HepG2 (cell line): ENCODE results near the gene RAB8A. TPM values are rescaled to one million over a fixed set of nuclear protein-coding genes. Genes with fewer than 3 reads are reported as not detected.

Source experiments
- ARNT2 ChIP-seq: sonication (generic); formaldehyde crosslinking; IDR thresholded peaks from 2 replicates; pipeline ENCODE4 v1.8.0; 2022; ENCODE audit warnings: mild to moderate bottlenecking, low read depth, missing genetic modification reagents, moderate library complexity
- KDM3A ChIP-seq: IDR thresholded peaks from 2 replicates; pipeline ENCODE4 v1.6.1; 2018; ENCODE audit warnings: low read depth, missing compliant biosample characterization
- MIER3 ChIP-seq: IDR thresholded peaks from 2 replicates; pipeline ENCODE4 v1.6.1; 2016; ENCODE audit warnings: missing compliant biosample characterization, borderline replicate concordance
- MXI1 ChIP-seq: IDR thresholded peaks from 3 replicates; pipeline ENCODE4 v1.6.1; 2012; ENCODE audit warnings: low read depth, low read length, inconsistent platforms, borderline replicate concordance
- PITX1 ChIP-seq: sonication (generic); formaldehyde crosslinking; IDR thresholded peaks from 2 replicates; pipeline ENCODE4 v1.5.1; 2020; ENCODE audit warnings: mild to moderate bottlenecking, missing genetic modification reagents
- POLR2A ChIP-seq, 2 experiments: IDR thresholded peaks; 2 replicates each; pipeline ENCODE4 v1.6.1; 2011; ENCODE audit warnings: low read depth in 2 of 2, low read length in 2 of 2, mild to moderate bottlenecking in 1 of 2, moderate library complexity in 1 of 2; ENCODE audit not compliant: insufficient read depth in 1 of 2
- TSC22D2 ChIP-seq: sonication (generic); formaldehyde crosslinking; IDR thresholded peaks from 2 replicates; pipeline ENCODE4 v1.5.1; 2020; ENCODE audit warnings: missing genetic modification reagents, mild to moderate bottlenecking, borderline replicate concordance
- ZBTB7B ChIP-seq: sonication (generic); formaldehyde crosslinking; IDR thresholded peaks from 2 replicates; pipeline ENCODE4 v1.4.0; 2020; ENCODE audit warnings: missing genetic modification reagents
- ZFP36 ChIP-seq: fragments of 150-350 bp; IDR thresholded peaks from 2 replicates; pipeline ENCODE4 v1.6.1; 2018; ENCODE audit warnings: borderline replicate concordance, low read length, low read depth; ENCODE audit not compliant: partially characterized antibody
- ZNF292 ChIP-seq: sonication (generic); formaldehyde crosslinking; IDR thresholded peaks from 2 replicates; pipeline ENCODE4 v1.8.1; 2022; ENCODE audit warnings: mild to moderate bottlenecking, low read depth, missing genetic modification reagents, borderline replicate concordance
- polyA plus RNA-seq, 8 experiments: library from polyadenylated mRNA; depleted of rRNA in 3 of 8; stranded (reverse) in 7 of 8; unstranded in 1 of 8; fragments of >200 nt; fragmentation: Illumina TruSeq in 4 of 8; extraction: Trizol in 4 of 8; gene quantifications; 2 replicates each; pipeline versions ENCODE4 v1.2.1 to v1.2.3, GENCODE V29; 2011 to 2016; ENCODE audit warnings: low read depth in 4 of 8, missing spikeins in 1 of 8, mixed read lengths in 1 of 8; ENCODE audit not compliant: insufficient read depth in 1 of 8
- total RNA-seq, 5 experiments: library from RNA; depleted of rRNA; stranded (reverse); fragments of >200 nt; fragmentation: Illumina TruSeq; extraction: Trizol; gene quantifications; 2 replicates each; pipeline ENCODE4 v1.2.3, GENCODE V29; 2016; ENCODE audit warnings: low read depth in 1 of 5
- TF ChIP-seq, protein P1 (sequence below): sonication (generic); formaldehyde crosslinking; IDR thresholded peaks from 2 replicates; pipeline ENCODE4 v1.8.1; 2022; ENCODE audit warnings: mild to moderate bottlenecking, missing genetic modification reagents
- TF ChIP-seq, protein P2 (sequence below): sonication (generic); formaldehyde crosslinking; IDR thresholded peaks from 2 replicates; pipeline ENCODE4 v1.4.0; 2020; ENCODE audit warnings: missing genetic modification reagents
- TF ChIP-seq, protein P3 (sequence below): sonication (generic); formaldehyde crosslinking; IDR thresholded peaks from 2 replicates; pipeline ENCODE4 v1.8.0; 2022; ENCODE audit warnings: mild to moderate bottlenecking, missing genetic modification reagents, moderate library complexity
- TF ChIP-seq, protein P4 (sequence below): sonication (generic); formaldehyde crosslinking; IDR thresholded peaks from 2 replicates; pipeline ENCODE4 v1.8.1; 2023; ENCODE audit warnings: mild to moderate bottlenecking, missing genetic modification reagents

Gene RAB8A
- total and polyA plus RNA-seq, 2 of the 13 experiments (the other 11 are each of a cell fraction or from before 2014, with no cell fraction given), result 36.7 to 45.0 TPM

DNA sequence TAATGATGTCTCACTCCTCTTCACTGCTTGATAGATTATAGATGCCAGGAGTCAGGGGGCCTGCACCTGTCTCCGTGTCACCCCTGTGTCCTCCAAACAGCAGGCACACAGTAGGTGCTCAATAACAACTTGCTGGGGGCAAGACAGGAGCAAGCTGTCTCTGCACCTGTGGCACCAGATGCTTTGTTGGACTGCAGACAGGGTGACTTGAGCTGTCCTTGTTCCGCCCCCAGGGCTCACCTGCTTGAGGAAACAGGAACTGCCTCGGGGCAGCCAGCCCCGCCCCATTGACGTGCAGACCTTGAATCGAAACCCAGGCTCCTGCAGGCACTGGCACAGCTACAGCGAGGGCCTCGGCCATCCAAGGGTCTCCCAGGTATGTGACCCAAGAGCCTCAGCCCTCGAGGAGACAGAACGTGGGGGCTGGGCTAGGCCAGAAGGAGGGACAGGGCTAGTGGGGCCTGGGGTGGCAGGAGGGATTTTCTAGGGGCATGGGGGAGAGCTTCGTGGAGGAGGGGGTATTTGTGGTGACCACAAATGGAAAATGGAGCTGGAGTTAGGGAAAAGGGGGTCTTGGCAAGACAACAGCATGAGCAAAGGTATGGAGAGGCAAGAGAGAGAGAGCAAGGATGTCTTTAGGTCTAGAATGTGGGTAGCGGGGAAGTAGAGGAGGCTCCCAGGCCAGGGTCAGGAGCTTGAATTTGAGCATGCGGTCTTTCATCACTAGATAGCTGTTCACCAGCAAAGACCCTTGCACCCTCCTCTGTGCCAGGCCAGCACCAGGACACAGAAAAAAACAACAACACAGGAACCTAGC lies 31.9 kb downstream of the RAB8A start, which contains the start of gene HSH2D (continued):
- TF ChIP-seq, protein P1, sequence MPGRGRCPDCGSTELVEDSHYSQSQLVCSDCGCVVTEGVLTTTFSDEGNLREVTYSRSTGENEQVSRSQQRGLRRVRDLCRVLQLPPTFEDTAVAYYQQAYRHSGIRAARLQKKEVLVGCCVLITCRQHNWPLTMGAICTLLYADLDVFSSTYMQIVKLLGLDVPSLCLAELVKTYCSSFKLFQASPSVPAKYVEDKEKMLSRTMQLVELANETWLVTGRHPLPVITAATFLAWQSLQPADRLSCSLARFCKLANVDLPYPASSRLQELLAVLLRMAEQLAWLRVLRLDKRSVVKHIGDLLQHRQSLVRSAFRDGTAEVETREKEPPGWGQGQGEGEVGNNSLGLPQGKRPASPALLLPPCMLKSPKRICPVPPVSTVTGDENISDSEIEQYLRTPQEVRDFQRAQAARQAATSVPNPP (CRISPR knock-in tag), result no peak
- no peak for TF ChIP-seq ARNT2 (CRISPR knock-in tag)
- TF ChIP-seq MXI1, result no peak; the same call in 2 of the 3 replicates
- TF ChIP-seq KDM3A (CRISPR knock-in tag), result no peak
- peak; percentile 54; the same call in 1 of the 2 replicates for TF ChIP-seq ZNF292 (CRISPR knock-in tag)
- no peak for TF ChIP-seq MIER3 (CRISPR knock-in tag)
- TF ChIP-seq ZBTB7B, result no peak
- TF ChIP-seq ZFP36, result no peak
- TF ChIP-seq, protein P2, sequence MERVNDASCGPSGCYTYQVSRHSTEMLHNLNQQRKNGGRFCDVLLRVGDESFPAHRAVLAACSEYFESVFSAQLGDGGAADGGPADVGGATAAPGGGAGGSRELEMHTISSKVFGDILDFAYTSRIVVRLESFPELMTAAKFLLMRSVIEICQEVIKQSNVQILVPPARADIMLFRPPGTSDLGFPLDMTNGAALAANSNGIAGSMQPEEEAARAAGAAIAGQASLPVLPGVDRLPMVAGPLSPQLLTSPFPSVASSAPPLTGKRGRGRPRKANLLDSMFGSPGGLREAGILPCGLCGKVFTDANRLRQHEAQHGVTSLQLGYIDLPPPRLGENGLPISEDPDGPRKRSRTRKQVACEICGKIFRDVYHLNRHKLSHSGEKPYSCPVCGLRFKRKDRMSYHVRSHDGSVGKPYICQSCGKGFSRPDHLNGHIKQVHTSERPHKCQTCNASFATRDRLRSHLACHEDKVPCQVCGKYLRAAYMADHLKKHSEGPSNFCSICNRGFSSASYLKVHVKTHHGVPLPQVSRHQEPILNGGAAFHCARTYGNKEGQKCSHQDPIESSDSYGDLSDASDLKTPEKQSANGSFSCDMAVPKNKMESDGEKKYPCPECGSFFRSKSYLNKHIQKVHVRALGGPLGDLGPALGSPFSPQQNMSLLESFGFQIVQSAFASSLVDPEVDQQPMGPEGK (CRISPR knock-in tag), result peak; percentile 36; the same call in 1 of the 2 replicates
- TF ChIP-seq, protein P3, sequence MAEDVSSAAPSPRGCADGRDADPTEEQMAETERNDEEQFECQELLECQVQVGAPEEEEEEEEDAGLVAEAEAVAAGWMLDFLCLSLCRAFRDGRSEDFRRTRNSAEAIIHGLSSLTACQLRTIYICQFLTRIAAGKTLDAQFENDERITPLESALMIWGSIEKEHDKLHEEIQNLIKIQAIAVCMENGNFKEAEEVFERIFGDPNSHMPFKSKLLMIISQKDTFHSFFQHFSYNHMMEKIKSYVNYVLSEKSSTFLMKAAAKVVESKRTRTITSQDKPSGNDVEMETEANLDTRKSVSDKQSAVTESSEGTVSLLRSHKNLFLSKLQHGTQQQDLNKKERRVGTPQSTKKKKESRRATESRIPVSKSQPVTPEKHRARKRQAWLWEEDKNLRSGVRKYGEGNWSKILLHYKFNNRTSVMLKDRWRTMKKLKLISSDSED (CRISPR knock-in tag), result no peak
- no peak for TF ChIP-seq TSC22D2 (CRISPR knock-in tag)
- TF ChIP-seq PITX1 (CRISPR knock-in tag), result peak; percentile 27; the same call in 1 of the 2 replicates
- peak in 1 of 2 experiments; percentile 60; a peak in 2 of 4 replicates for TF ChIP-seq POLR2A (IDR thresholded peaks at IDR 0.05; ENCODE audit: insufficient read depth in 1 of 2, low read depth in 2 of 2, low read length in 2 of 2)
- TF ChIP-seq, protein P4, sequence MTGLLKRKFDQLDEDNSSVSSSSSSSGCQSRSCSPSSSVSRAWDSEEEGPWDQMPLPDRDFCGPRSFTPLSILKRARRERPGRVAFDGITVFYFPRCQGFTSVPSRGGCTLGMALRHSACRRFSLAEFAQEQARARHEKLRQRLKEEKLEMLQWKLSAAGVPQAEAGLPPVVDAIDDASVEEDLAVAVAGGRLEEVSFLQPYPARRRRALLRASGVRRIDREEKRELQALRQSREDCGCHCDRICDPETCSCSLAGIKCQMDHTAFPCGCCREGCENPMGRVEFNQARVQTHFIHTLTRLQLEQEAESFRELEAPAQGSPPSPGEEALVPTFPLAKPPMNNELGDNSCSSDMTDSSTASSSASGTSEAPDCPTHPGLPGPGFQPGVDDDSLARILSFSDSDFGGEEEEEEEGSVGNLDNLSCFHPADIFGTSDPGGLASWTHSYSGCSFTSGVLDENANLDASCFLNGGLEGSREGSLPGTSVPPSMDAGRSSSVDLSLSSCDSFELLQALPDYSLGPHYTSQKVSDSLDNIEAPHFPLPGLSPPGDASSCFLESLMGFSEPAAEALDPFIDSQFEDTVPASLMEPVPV (CRISPR knock-in tag), result no peak
